NCI-H510A treated with DMSO at 0.1 percent for 48 hours (cell line): ENCODE data around the gene MYH8.

Experiments used
- DNase-seq: peaks from one replicate; lab custom pipeline; 2025; lab: John Stamatoyannopoulos, UW

Gene MYH8

DNA sequence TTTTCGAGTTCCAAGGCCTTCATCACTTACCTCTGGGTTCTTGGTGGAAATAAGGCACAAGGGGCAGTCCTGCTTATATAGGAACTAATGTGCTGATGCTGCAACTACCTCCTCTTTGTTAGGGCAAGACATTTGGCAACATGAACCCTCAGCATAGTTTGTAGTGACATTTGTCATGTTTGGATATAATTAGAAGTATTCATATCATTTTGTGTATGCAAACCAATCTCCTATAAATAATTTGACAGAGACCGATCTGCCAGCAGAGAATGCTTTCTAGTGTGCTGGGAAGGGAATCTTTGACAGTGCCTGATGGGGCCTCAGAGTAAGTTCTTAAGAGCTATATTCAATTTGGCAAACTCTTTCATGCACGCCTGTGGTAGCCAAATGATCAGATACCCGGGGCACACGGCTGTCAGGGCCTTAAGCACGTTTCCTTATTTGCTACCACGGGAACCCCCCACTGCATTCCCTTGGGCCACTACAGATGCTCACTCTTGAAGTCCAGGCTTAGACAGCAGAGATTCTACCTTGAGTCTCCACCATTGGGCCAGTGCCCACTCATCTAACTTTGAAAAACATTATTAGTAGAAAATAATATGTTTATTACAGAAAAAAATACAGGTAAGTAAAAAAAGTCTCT is at the start of gene MYH8:
TSS of gene MYH8 (minus strand) at position 51 of the 643 bp plus-strand sequence. CDS start 1,723 bp downstream, outside the sequence.
- no peak for DNase-seq

DNA sequence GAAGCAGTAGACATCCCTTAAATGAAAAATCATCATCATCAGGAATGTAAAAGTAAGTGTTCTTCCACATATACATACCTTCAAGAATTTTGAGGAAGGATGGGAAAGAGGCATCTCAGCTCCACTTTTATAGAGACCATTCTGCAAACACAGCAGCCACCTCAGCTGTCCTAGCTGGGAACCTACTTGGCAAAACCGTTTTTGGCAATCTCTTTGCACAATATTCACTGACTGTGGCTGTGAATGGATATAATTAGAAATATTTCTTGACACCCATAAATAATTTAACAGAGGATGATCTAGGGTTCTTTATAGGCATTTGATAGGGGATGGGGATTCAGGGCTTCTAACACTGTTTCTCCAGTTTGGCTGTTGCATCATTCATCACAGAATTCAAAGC is 47.7 kb upstream of the MYH8 start, which contains the start of gene MYH4:
TSS of gene MYH4 (minus strand) at position 101 of the 400 bp plus-strand sequence. CDS start 2,814 bp downstream, outside the sequence.
- DNase-seq = no peak

DNA sequence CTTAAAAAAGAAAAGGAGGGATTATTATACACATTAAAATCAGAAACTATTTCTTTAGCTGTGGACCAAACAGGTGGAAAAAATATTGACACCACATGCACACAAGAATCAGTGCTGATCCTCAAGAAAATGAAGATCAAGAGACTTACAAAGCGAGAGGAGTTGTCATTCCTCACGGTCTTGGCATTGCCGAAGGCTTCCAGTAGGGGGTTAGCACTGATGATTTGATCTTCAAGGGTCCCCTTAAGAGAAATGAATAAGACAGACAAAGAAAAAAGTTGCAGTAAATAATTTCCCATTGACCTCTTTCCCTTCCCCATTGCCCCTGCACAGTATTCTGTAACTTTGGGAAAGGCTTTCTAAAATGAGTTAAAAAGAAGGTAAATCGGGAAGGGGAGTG is 41.7 kb upstream of the MYH8 start:
- DNase-seq = no peak

DNA sequence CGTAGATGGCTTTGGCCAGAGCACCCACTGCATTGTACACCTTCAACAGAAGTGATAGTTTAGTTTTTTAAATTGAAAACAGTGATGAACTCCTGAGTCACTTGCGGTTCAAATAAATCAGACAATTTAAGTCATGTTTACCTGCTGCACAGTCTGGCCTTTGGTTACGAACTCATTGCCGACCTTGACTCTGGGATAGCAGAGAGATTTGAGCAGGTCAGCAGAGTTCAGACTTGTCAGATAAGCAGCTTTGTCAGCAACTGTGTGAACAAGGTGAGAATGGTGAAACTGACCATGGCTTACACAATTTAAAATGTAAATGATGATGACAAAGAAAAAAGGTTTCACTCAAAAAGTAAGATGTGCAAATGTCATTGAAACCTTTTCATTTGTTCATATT is 38.3 kb upstream of the MYH8 start:
- DNase-seq = no peak

DNA sequence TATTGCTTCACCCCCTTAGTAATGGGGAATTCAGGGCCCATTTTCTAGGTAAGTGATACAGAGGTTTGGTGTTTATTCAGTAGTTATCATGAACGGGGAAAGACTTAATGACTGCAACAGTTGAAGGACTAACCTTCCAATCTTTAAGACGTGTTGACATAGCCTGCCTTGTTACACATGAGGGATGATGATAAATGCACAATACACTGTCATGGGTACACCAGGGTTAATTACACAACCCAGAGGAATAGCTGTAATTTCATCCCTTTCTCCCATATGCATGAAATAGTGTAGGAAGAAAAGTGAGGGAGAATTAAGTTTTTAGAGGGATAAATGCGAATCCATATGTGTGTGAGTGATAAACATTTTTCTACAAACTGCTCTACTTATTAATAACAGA is 37.0 kb upstream of the MYH8 start:
- no peak for DNase-seq

DNA sequence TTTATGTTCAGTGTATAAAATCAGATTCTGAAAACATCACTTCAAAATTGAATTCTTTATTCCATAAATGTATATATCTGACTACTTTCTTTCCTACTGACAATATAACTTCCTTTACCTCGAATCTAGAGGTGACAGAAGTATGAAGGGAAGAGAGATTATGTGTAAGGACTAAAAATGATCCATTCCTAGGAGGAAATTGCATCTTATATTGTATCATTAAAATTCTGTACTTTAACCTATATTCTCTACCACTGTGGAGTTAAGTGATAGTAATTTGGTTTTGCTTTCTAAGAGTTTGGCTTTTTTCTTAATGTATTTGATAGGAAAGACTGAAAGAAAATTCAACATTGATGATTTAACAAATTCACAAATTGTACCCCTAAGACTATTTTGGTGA is 36.2 kb upstream of the MYH8 start:
- no peak for DNase-seq

DNA sequence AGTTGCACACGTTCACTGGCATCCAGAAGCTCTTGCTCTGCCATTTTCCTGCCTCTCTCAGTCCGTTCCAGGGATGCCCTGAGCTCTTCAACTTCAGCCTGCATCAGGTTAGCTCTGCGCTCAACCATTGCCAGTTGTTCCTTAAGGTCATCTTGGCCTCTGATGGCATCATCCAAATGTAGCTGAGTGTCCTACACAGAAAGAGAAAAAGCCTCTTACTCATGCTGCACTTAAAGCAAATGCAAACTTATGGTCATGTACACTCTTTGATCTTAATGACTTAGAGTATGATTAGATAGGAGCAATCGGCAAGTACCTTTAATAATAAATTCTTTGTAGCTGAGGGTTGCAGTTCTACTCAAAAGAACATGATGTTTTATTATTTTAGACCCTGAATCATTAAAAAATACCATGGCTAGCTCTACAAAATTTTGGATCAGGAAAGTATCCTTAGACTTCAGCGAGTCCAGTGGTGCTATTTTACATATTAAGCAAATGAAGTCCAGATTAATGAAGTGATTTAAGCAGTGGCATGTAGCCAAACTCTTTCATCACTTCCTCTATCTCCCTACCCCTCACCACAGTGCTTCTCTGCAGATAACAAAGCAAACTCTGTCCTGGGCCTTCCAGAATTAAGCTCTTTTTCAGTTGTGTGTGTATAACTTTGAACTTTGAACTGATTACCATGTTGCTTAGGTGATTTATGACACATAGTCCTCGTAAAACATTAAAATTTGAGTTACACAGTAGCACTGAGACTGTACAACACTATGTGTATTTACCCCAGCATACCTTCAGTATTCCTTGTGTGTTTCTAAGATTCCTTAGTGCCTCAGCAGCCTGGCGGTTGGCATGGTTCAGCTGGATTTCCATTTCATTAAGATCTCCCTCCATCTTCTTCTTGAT is 25.5 kb upstream of the MYH8 start:
- DNase-seq = no peak

DNA sequence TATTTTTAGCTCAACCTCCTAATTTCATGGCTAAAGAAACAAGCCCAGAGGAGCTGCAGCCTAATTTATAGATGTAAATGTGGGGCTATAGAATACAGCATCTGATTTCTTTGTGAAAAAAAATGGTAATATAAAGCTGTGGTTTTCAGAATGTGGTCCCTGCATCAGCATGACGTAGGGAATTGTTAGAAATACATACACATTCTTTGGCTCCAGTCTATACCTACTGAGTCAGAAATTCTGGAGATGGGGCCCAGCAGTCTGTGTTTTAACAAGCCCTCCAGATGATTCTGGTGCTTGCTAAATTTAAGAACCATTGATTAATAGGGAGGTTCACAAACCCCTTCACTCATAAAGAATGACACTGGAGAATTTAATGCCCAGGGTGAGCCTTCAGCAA is 18.1 kb upstream of the MYH8 start:
- DNase-seq = no peak

DNA sequence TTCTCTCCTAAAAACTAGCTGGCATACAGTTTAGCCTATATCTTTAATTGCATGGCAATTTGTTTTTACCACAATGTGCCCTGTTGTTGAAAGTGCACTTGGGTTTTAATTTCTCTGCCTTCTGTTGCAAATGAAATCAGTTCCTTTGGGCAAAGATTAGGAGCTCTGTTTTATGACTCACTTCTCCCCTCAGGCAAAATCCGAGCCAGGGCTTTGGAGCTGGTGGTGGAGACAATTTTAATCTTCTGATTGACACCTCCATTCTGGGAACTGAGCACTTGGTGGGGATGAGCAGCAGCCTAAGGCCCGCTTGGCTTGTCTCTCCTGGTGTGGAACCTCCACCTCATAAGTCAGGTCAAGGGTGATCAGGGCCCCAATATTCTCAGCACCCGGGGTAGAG is 13.3 kb upstream of the MYH8 start:
- no peak for DNase-seq

DNA sequence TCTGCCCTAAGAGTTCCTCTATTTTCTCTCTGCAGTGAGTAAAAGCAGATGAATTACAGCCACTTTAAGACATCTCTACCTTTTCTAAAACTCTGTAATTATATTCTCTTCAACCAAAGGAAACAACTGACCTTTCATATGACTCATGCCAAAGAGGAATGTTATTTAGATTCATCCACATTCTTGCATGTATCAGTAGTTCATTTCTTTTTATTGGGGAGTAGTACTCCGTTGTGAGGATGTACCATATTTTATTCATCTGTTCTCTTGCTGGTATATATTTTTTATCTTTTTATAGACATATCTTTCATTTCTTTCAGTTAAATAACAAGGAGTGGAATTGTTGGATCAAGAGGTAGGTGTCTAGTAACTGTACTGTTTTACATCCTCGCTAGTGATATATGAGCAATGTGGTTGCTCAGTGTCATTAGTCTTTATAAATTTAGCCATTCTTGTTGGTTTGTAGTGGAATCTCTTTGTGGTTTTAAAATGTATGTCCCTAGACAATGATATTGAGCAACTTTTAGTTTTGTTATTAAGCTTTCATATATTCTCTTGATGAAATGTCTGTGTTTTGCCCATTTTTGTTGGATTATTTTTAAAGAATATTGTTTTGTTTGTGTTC is 7.8 kb upstream of the MYH8 start:
- no peak for DNase-seq

DNA sequence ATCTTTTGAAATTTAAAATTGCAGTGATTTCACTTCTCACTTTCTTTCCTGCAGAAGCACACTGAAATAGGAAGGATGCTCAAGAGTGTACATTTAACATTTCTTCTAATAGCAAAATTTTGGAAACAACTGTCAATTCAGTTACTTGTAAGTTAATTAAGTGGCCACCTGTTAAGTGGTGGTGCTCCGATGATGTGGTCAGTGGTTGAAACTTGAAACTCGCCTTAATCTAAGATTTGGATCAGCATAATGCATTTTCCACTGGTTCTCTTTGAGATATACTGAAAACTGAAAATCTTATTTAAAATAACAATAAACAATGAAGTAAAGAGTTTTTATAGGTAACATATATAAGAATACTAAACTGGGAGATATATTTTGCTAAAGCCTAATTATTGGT is 7.0 kb upstream of the MYH8 start:
- no peak for DNase-seq

DNA sequence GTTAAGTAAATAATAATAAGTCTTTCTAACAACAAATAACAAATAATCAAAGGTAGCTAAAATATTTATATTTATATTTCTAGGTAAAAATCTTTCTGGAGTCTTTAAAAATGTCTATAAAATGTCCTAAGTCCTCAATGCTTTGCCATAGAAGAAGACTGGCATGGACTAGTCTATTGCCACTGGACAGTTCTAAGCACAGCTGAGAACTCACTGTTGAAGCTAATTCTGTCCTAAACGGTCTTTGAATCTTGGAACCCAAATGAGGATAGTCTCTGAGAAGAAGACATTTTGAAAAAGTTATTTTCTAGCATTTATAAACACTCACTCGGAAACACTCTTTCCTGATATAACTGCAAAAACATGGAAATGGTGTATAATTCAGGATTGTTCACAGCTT is 539 bp downstream of the MYH8 start:
- no peak for DNase-seq

DNA sequence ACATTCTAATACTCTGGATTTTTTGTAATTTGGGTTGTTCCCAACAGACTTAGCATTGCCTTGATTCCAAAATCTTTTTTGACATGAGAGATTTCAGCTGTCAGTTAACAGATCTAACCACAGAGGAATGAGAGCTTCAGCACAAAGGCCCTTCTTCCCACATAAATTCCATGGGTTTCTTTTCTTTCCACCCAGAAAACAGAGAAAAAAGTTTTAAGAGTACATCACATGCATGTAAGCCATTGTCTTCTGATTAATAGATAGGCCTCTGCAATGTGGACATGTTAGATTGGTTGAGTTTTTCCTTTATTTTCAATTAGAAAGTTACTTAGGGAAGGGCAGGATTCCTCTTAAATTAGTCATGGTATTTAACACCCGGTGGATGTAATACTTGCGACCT is 939 bp downstream of the MYH8 start:
- no peak for DNase-seq

DNA sequence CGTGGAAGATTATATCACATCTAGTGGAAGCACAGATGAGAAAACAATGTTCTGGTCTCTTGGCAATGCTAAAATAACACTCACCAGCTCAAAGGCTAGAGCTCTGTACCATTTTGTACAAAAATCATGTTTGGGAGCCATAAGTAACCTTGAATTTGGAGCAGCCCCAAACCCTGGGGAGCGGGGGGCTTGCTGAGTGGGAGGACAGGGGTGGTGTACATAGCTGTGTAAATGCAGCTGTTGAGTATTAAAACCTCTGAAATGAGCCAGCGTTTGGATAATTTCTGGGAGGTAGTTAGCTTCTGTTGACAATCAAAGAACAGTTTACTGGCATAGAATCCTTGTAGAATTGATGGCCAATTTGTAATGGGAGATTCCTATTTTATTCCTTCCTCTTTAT is 4.3 kb downstream of the MYH8 start:
- no peak for DNase-seq

DNA sequence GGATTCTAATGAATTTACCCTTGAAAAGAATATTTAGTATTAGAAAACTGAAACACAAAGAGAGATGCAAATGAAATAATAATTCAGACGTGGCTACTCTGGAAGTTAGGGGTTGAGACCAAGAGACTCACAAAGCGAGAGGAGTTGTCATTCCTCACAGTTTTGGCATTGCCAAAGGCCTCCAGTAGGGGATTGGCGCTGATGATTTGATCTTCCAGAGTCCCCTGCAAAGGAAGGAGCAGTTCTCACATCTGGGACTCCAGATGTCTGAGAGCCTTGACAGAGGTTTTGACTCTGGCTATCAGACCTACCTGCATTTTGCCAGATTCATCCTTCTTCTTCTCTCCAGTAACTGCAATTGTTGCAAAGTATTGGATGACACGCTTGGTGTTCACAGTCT is 6.6 kb downstream of the MYH8 start:
- DNase-seq = no peak

DNA sequence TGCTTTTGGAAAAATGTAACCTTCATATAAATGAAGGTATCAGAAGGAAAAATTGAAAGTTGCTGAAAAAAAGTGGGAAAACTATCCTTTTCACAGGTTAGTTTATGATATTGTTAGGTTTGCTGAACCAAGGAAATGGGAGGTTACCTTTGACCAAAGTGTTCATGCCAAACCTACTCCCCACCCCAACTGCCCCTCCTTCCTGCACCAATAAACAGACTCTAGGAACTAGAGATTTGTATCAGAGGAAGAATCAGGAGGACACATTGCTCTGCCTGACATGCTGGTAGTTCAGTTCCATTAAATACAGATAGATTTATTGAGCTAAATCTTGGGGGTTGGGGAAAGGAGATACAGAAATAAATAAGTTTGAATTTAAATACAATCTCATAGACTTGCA is 18.2 kb downstream of the MYH8 start:
- no peak for DNase-seq

DNA sequence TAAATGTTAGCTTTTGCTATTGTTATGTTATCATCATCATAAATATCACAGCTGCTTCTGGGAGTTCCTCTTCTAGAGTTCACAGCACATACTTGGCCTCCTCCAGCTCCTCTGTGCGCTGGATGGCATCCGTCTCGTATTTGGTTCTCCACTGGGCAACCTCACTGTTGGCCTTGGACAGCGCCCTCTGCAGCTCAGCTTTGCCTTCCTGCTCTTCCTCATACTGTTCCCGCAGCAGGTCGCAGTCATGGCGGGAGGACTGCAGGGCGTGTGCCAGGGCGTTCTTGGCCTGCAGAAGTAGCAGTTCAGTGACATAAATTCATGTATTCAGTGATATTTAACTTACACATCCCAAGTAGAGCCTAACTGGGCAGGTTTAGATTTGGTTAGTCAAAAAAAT is 23.4 kb downstream of the MYH8 start:
- DNase-seq = no peak

DNA sequence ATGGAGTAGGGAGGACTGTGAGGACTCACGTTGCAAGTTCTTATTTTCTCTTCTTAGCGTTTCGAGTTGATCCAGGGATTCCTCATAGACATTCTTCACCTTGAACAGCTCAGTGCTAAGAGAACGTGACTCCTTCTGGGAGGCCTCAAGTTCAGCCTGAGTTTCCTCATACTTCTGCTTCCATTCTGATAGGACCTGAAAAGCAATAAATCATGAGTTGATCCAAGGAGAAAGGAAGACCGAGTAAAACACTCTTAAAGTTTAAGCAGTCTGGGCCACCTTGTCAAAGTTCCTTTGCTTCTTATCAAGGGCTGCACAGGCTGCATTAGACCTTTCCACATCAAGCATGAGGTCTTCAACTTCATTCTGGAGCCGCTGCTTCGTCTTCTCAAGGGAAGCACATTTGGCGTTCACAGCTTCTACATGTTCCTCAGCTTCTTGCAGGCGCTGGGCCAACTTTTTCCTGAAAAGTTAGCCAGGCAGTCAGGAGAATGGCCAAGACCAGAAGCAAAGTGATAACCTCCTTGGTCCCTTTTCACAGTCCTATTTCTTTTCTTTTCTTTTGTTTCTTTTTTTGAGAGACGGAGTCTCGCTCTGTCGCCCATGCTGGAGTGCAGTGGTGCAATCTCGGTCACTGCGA is 25.1 kb downstream of the MYH8 start:
- no peak for DNase-seq

DNA sequence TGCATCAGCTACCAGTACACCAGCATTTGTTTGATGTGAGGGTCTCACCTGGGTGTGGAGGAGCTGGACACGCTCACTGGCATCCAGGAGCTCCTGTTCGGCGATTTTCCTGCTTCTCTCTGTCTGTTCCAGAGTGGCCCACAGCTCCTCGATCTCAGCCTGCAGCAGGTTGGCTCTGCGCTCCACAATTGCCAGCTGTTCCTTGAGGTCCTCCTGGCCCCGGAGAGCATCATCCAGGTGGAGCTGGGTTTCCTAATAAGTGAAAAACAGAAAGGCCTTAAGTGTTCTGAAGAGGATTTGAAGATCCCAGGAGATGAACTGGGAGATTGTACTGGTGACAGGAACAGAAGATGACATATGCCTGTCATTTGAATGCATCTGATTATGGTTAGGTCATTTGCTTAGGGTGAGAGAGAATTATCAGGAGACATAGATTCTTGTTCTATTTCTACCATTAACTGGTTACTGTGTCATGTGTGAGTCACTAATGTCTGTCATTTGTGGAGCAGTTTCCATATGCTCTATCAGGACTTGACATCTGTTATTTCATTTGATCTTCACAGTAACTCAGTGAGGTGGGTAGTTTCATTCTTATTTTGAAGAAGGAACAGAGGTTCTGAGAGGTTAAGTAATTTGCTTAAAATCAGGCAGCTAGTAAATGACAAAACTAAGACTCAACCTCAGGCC is 27.4 kb downstream of the MYH8 start:
- DNase-seq = no peak

DNA sequence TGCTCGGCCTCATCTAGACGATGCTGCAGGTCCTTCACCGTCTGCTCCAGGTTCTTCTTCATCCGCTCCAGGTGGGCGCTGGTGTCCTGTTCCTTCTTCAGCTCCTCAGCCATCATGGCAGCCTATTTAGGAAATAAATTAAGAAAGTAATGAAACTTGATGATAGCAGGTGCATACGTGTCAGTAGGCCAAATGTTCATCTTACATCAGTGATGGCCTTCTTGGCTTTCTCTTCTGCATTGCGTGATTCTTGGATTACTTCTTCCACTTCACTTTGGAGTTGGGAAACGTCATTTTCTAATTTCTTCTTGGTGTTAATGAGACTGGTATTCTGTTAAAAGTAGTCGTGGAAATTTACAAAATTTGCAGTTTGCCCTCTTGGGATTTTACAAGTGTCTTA is 28.9 kb downstream of the MYH8 start:
- DNase-seq = no peak

DNA sequence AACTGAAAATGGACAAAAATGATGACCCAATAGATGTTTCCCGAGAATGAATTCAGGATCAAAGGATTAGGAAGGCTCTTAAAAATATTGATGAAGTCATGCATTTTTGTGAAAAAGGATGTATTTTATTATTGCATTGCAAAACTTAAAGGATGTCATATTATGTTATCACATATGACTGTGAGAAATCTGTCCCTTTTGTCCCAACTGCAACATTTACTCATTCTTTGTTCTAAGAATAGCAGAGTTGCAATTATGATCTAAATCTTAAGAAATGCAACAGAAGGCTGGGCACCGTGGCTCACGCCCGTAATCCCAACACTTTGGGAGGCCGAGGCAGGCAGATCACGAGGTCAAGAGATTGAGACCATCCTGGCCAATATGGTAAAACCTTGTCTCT is 35.9 kb downstream of the MYH8 start:
- DNase-seq = no peak

DNA sequence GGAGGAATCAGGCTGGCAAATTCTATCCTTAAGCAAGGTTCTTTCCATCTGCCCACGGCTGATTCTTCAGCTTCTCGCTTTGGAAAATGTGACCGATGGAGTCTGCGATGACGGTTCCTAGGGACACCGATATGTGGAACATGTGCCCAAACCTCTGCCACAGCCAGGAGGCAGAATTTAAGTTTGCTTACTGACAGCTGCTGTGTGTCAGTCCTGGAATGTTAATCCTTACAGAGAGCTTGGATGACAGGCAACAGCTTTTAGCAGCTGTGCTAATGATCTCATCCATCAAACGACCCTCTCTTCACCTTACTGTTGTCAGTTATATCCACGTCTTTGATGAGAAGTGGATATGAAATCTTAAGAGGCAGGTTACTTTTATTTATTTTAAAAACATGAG is 37.6 kb downstream of the MYH8 start:
- DNase-seq = no peak
